OCI-LY7 (cell line): ENCODE results near the gene TTC7B. TPM values are rescaled to one million over a fixed set of nuclear protein-coding genes. Genes with fewer than 3 reads are reported as not detected.

Experiments
- BruUV-seq: library from RNA; stranded (reverse); fragments of 400-500 nt; replicated peaks from 2 replicates; lab custom pipeline; 2021; lab: Mats Ljungman, UMichigan
- CTCF ChIA-PET: fragments of 300-600 bp; sonication (Branson Sonifier 250); formaldehyde crosslinking; loops from one replicate; lab custom pipeline; 2022; ENCODE audit warnings: antibody characterized with exemption; ENCODE audit not compliant: unreplicated experiment; lab: Charles Lee
- POLR2A ChIA-PET: fragments of 300-600 bp; sonication (Branson Sonifier 250); formaldehyde crosslinking; loops from one replicate; lab custom pipeline; 2022; ENCODE audit warnings: antibody characterized with exemption; lab: Charles Lee
- DNase-seq: peaks from one replicate; pipeline ENCODE4 v3.0.0-alpha.2; 2015; ENCODE audit warnings: low spot score
- H2AFZ ChIP-seq: fragments of 200-600 bp; sonication (generic), shearing (Covaris generic); 2 replicates; pipeline ENCODE4 v1.6.1; 2014; ENCODE audit warnings: mild to moderate bottlenecking, antibody characterized with exemption, low read length, moderate library complexity
- H3K27ac ChIP-seq: fragments of 200-600 bp; sonication (generic); 2 replicates; pipeline ENCODE4 v1.5.1; 2014; ENCODE audit warnings: mixed run types, low read depth, mild to moderate bottlenecking, moderate library complexity, low read length, inconsistent platforms; ENCODE audit not compliant: poor library complexity, severe bottlenecking
- H3K36me3 ChIP-seq: fragments of 200-600 bp; sonication (generic); 2 replicates; pipeline ENCODE4 v1.6.1; 2014; ENCODE audit warnings: mild to moderate bottlenecking, antibody characterized with exemption, low read length, moderate library complexity, mixed read lengths; ENCODE audit not compliant: insufficient read depth
- H3K4me1 ChIP-seq: fragments of 200-600 bp; sonication (generic); 2 replicates; pipeline ENCODE4 v1.5.1; 2014; ENCODE audit warnings: mild to moderate bottlenecking, low read length; ENCODE audit not compliant: insufficient read depth, poor library complexity, severe bottlenecking
- H3K4me2 ChIP-seq: fragments of 200-600 bp; sonication (generic); 2 replicates; pipeline ENCODE4 v1.6.1; 2014; ENCODE audit warnings: mild to moderate bottlenecking, low read length
- H3K4me3 ChIP-seq: fragments of 200-600 bp; sonication (generic); 2 replicates; pipeline ENCODE4 v1.5.1; 2014; ENCODE audit warnings: mild to moderate bottlenecking, low read depth, low read length; ENCODE audit not compliant: poor library complexity, severe bottlenecking
- H3K79me2 ChIP-seq: fragments of 200-600 bp; sonication (generic); 2 replicates; pipeline ENCODE4 v1.6.1; 2016; ENCODE audit warnings: low read depth, mild to moderate bottlenecking, low read length, moderate library complexity, mixed read lengths; ENCODE audit not compliant: insufficient read depth
- H3K9me2 ChIP-seq: fragments of 200-600 bp; sonication (generic); 2 replicates; pipeline ENCODE4 v1.6.1; 2016; ENCODE audit warnings: mild to moderate bottlenecking, low read length, mixed read lengths; ENCODE audit not compliant: insufficient read depth
- H3K9me3 ChIP-seq: fragments of 200-600 bp; sonication (generic); 2 replicates; pipeline ENCODE4 v1.6.1; 2014; ENCODE audit warnings: mild to moderate bottlenecking, mixed run types, low read length, mixed read lengths
- H4K20me1 ChIP-seq: fragments of 200-600 bp; sonication (generic); 2 replicates; pipeline ENCODE4 v1.6.1; 2014; ENCODE audit warnings: mild to moderate bottlenecking, antibody characterized with exemption, low read length, moderate library complexity, mixed read lengths; ENCODE audit not compliant: insufficient read depth
- CTCF ChIP-seq: fragments of 200-600 bp; sonication (generic); conservative IDR thresholded peaks from 2 replicates; pipeline ENCODE4 v1.5.1; 2014; ENCODE audit warnings: mild to moderate bottlenecking, antibody characterized with exemption, low read length, moderate library complexity, mixed read lengths
- EZH2phosphoT487 ChIP-seq: fragments of 200-600 bp; sonication (generic); IDR thresholded peaks from 2 replicates; pipeline ENCODE4 v1.6.1; 2018; ENCODE audit warnings: low read depth, borderline replicate concordance, mild to moderate bottlenecking, mixed run types, antibody characterized with exemption, low read length, moderate library complexity, mixed read lengths
- intact Hi-C: fragments of 100-400 bp; cut with micrococcal nuclease; formaldehyde crosslinking; loops from one replicate; pipeline ENCODE4 v1.10.0; 2022; ENCODE audit not compliant: unreplicated experiment
- total RNA-seq, 2 experiments: library from RNA; depleted of rRNA in 1 of 2; stranded (reverse); fragments of >200 nt in 1 of 2; shearing (Covaris generic) in 1 of 2; gene quantifications; 2 replicates each; pipeline ENCODE4 v1.2.3, GENCODE V29; 2014 to 2022

Gene TTC7B
- total RNA-seq, 2 experiments from 2014 or later = 0.19 to 0.51 TPM

- TF ChIP-seq EZH2phosphoT487 (no peak), CTCF (no peak)
- Histone ChIP-seq H3K79me2 (no peaks in the 10 kb centered on the region), H3K36me3 (no peaks in the 10 kb centered on the region), H3K27ac (no peak overlapping the region), H3K4me3 (no peak overlapping the region), H3K4me2 (no peak overlapping the region), H3K9me2 (no peaks in the 10 kb centered on the region), H4K20me1 (no peaks in the 10 kb centered on the region), H3K9me3 (no peaks in the 10 kb centered on the region), H2AFZ (no peak overlapping the region), H3K4me1 (no peaks in the 10 kb centered on the region)
- no peak for DNase-seq
- ChIA-PET POLR2A (no interaction called here), CTCF (no interaction called here)
- no TSS peak for BruUV-seq
- intact Hi-C loops = no loop called here
Measured at GRCh38 chr14:90538095-90538494, 278.1 kb downstream of the TTC7B start.

- no peaks in the 10 kb centered on the region for H3K4me1 ChIP-seq
- H3K36me3 ChIP-seq = no peaks in the 10 kb centered on the region
- H4K20me1 ChIP-seq = no peaks in the 10 kb centered on the region
- H3K4me3 ChIP-seq = no peak overlapping the region
- H3K79me2 ChIP-seq = no peaks in the 10 kb centered on the region
- H3K9me2 ChIP-seq = no peaks in the 10 kb centered on the region
- no peak overlapping the region for H3K4me2 ChIP-seq
- no peak overlapping the region for H2AFZ ChIP-seq
- TF ChIP-seq CTCF (no peak), EZH2phosphoT487 (no peak)
- POLR2A ChIA-PET = no interaction called here
- intact Hi-C loops = no loop called here
- no peak overlapping the region for H3K27ac ChIP-seq
- CTCF ChIA-PET = no interaction called here
- no peaks in the 10 kb centered on the region for H3K9me3 ChIP-seq
- no peak for DNase-seq
- BruUV-seq = no TSS peak
Measured at GRCh38 chr14:90536511-90537191, 279.6 kb downstream of the TTC7B start.

GRCh38 chr14:90536092-90536491, 280.1 kb downstream of the TTC7B start:
- BruUV-seq = no TSS peak
- no peak for DNase-seq
- no peak overlapping the region for H3K4me3 ChIP-seq
- H3K4me2 ChIP-seq = no peak overlapping the region
- no peaks in the 10 kb centered on the region for H3K79me2 ChIP-seq
- TF ChIP-seq CTCF (no peak), EZH2phosphoT487 (no peak)
- intact Hi-C loops = no loop called here
- no peaks in the 10 kb centered on the region for H3K9me2 ChIP-seq
- ChIA-PET CTCF (no interaction called here), POLR2A (no interaction called here)
- H2AFZ ChIP-seq = no peak overlapping the region
- H3K36me3 ChIP-seq = no peaks in the 10 kb centered on the region
- no peak overlapping the region for H3K27ac ChIP-seq
- no peaks in the 10 kb centered on the region for H4K20me1 ChIP-seq
- H3K4me1 ChIP-seq = no peaks in the 10 kb centered on the region
- H3K9me3 ChIP-seq = no peaks in the 10 kb centered on the region
